Eye (tissue), 1 donor: ENCODE measurements around the gene NHS.

ENCODE experiments used
- DNase-seq: peaks from one replicate; pipeline ENCODE4 v3.0.0-alpha.2; 2015

Gene NHS

DNA sequence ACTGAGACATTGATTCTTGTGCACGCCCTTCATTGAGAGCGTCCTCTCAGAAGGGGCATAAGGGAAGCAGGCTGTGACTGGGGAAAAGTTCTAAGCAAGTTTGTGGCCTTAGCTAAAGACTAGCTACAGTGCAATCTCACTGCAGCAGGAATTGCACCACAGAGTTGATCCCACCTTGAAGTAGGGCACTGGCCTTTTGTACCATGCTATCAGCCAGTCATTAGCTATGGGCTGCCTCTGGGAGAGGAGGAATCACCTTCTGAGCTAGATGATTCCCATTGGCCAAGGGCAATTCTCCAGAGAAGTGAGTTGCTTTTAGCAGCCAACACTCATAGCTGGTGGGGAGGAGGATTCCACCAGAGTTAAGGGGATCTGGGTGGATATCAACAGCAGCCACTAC is 219.7 kb downstream of the NHS start:
- DNase-seq = no peak

DNA sequence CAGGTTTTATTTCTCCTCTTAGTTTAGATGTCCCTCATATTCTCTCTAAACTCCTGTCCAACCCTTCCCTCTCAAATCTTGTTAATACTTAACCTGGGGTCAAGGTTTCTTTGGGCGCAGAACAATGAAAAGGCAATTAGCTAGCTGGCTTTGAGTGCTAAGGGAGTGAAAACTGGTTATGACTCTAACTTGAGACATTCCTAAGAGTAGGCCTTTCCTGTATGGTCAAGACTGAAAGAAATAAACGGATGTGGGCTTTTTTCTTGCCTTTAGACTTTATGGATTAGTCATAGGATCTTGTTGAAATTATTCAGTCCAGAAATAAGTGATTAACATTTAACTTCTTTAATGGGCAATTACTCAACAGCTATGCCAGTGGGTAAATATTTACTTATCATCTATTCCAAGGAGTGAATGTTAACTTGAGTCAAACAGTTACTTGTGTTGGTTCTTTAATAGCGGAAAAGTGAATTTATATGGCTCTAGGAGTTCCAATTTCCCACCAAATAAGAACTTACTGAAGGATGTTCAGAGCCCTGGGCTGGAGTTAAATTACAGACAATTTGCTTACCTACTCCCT is 220.5 kb downstream of the NHS start:
- no peak for DNase-seq

DNA sequence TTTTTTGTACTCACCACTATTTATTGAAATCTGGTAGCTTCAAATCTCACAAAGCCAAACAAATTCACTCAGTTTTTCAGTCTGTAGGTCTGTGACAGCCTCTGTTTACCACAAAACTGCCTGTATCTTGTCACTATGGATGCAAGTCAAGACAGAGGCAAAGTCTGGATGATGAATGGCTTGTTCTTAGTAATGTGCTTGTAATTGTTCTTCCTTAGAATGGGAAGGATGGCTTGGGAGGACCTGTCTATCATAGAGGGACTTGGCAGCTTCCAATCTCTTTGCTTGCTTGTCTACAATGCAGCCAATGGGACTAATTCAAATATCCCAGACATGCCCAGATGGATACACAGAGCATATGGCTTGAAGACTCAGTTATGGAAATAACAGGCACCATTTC is 221.1 kb downstream of the NHS start:
- no peak for DNase-seq

DNA sequence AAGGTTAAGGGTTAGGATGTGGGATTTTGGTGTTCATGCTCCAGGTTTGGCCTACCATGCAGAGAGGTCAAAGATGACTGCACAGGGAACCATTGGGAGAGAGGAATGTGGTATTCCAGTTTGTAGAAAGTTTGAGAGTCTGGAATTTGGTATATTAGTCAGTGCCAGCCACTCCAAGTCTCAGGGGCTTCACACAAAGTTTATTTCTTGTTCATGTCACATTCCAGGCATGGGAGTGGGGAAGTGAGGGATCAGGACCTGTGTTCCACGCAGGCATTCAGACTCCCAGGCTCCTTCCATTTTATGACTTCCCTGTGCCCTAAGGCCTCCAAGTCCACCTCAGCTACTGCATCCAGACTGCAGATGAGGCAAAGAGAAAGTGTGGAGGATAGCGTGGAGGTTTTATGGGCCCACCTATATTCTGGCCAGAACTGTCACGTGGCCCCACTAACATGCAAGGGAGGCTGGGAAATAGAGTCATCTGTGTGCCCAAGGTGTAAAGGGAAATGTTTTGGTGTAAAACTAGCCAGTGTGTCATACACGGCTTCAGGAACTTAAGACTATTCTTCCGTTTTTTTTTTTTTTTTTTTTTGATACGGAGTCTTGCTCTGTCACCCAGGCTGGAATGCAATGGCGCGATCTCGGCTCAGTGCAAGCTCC is 221.7 kb downstream of the NHS start:
- no peak for DNase-seq

DNA sequence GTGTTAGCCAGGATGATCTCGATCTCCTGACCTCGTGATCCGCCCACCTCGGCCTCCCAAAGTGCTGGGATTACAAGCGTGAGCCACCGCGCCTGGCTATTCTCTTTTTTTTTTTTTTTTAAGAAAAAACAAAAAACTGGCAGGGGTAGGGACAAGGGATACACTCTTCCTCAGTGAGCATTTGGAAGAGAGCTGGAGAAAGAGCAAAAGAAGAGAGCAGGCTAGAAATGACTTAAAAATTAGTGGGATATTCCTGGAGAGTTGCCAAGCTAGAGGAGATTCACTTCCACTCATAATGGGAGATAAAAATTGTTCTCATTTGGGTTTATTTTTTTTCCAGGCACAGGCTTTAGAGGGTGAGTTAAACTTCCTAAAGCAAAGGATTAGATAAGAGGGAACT is 222.3 kb downstream of the NHS start:
- DNase-seq = no peak

DNA sequence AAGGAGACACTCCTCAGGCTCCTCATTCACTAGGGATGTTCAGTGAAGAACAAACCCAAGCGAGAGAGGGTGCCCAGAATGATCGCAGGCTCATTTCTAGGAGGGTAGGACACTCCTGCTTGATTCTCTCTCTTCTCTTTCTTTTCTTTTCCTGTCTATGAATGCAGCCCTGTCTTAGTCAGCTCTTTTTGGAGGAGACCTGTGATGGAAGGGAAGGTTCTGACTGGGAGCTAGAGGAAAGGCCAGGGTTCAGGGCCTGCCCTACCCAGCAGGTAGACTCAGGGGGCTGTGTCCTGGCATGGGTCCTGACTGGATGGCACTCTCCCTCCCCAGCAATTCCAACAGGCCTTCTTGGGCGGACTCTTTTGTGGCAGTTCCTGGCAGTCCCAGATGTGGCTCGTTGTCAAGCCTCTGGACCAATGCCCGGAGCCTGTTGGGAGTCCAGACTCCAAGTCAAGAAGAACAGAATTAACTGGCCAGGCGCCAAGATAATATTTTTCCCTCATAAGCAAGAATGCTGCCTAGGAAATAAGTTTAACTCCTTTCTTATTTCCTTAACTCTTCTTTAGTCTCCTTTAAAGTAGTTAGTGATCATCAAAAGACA is 222.9 kb downstream of the NHS start:
- no peak for DNase-seq

DNA sequence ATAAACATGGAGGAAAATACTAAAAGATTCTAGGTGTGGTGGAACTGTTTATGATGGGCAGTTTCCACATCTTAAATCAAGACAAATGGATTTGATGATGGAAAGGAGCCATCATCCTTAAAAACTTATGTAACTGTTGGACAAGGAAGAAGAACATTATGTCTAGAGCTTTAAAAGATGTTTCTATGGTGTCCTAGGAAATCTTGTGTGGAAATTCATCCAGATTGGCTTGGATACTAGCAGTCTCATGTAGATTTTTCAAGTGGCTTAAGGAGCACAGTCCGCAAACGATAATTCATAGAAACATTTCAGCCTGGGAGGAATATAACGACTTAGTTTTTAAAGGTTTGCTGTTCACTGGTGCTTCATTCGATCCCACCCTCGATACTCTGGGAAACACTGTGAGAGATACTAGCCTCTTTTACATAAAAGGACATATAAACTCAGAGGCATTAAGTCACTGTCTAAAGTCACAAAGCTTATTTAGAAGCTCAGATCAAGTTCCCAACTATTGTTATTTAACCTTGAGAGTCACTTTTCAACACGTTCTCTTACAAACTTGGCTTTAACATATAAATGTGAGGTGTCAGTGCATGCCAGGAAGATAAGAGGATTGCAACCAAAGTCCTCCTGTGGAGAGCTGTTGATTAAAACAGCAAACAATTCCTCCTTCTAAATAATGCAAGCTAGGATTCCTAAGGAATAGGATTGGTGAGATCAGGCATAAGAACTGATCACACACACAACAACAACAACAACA is 226.6 kb downstream of the NHS start:
- no peak for DNase-seq

DNA sequence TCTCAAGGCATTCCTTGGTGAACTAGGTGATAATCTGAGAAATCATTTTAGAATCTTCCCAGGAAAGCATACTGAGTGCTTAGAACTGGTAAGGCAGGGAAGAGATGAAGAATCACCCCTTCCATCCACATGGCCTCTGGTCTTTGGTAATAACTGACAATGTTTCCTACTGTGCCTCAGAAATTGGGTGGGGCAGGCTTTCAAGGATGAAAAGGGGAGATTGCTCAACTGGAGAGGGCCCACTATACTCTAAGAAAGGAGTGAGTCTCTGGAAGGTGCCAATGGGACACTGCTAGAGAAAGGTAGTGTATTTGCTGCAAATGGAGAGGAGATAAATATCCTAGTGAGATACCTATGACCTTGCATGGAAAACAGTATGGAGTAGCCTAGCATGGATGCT is 227.2 kb downstream of the NHS start:
- DNase-seq = no peak

DNA sequence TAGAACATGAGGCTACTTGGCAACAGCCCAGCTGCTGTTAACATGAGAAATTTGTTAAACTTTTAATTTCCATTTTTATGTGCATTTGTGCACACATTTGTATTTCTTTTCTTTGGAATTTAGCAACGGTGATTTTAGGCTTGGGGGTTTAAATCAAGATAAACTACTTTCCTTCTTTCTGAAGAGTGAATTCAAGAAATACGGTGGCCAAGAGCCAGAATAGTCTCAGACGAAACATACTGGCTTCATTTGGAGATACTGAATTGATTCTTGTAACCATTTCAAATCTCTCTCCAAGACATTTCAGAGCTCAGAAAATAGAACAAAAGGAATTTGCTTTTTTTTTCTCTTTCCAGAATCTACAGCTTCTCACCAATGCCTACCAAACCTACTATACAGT is 228.2 kb downstream of the NHS start:
- DNase-seq = no peak

DNA sequence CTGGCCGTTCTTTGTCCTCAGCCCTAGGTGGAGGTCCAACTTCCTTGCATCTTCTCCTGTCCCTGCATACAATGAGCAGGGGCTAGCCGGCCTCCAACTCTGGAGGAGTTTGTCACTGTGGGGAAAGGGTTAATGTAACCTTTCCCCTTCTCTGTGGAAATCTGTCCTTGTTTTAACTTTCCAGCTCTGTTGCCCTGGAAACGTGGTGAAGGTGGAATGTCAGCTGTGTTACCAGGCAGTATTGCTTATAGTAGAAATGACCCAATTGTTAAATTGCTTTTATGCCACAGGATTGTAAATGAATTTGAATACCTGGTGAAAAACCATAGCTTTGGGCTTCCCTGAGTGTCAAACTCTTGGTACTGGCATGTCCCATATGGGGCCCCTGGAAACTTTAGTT is 230.7 kb downstream of the NHS start:
- DNase-seq = no peak

DNA sequence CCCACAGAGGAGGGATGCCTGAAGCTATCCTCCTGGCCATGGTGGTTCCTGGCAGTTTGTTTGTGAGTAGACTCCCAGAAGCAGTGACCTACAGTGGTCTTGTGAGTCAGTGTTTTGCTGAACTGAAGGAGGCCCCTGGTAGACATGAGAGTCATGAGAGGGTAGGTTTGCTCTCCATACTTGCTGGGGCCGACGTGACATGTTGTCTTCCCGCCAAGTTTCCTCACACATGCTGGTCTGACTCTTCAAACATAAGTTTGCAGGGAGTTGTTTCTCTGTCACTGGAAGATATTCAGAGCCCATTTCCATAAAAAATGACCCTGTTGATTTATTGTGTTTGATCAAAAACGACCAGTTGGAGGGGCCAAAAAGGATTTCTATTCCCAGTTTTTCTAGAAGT is 231.2 kb downstream of the NHS start:
- DNase-seq = no peak

DNA sequence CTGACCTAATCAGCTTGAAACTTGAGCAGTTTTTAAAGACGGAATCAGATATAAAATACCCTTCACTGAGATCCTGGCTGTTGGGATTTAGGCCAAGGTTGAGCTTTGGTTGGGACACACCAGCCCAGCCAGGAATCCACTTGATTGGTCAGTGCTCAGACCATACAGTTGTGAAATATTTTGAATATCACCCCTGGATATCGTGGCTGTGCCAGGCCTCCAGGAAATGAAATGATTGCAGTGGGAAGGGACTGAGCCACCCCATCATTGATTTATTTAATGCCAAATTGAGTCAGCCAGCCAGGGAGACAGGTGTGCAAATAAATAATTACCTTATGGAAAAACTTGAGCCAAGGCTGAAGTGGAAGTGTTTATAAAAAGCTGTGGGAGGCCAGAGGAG is 233.9 kb downstream of the NHS start:
- no peak for DNase-seq

DNA sequence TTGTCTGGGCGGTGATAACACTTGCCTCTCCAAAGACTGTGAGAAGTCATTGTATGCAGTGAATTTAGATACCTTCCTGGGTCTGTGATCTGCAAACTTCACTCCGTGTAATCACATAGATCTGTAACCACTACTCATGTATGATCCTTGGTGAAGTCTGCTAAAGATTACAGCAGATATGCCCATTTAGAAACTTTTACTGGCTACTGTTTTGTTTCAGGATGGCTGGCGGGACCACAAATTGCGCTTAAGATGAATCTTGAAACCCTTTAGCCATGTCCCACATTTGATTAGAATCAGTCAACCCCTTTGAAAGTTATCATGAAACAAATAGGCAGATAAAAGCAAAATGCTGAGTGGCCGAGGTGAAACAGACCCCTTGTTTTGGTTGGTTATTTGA is 235.8 kb downstream of the NHS start:
- DNase-seq = no peak

DNA sequence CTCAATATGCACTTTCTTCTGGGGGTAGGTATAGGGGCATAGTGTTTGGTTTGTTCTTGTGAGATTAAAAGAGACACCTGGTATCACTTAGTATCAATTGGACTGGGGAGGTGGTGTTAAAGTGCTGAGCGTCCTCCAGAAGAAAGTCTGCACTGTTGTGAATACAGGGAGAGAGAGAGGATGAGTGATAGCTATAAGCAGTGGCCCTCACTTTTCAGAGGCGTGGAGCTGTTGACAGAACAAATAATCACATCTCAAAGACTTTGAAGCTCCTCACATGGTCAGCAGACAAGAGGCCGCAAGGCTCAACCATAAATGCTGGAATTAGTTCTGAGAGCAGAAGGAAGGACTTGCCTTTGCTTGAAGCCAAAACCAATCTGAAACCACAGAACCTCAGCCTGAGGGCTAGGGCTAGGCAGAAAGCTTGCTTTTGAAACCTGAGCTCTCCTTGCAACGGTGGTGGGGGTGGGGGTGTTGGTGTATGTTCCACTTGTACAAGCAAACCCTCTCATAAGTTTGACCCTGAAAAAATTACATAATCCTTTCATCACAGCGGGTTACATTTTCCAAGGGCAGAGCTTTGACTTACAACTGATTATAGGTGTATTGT is 239.1 kb downstream of the NHS start:
- DNase-seq = no peak

DNA sequence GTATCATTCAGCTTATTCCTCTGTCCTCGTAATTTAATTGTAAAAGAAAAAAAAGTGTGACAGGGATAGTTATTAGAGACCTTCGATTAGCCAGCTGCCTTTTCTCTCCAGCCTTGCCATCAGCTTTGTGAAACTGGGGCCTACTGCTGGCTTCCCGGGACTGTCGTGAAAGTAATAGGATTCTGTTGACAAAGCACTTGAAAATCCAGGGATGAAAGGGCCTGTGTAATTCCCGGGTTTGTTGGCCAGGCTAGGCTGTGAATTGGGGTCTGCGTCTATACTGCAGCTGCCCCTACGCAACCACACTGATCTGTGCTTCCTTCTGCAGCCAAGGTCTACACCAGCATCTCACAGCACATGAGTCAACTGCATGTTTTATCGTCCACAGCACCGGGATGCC is 241.9 kb downstream of the NHS start:
- DNase-seq = peak; percentile 31

DNA sequence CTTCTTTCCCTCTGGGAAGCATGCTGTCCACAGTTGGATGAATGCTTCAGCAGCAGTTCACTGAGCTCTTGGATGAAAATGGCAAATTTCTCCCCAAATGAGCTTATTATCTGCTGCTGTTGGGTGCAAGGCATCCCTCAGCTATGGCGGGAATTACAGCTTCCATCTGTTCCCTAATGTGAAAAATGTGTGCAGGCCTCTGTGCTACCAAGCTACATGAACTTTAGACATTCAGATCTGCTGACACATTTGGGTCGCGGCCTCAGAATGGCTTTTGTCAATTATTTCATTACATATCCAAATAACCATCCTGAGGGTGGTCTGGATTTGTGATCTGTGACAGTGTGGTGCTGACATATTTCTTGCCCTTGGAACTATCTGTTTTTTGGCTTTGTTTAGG is 242.8 kb downstream of the NHS start:
- DNase-seq = peak; percentile 80

DNA sequence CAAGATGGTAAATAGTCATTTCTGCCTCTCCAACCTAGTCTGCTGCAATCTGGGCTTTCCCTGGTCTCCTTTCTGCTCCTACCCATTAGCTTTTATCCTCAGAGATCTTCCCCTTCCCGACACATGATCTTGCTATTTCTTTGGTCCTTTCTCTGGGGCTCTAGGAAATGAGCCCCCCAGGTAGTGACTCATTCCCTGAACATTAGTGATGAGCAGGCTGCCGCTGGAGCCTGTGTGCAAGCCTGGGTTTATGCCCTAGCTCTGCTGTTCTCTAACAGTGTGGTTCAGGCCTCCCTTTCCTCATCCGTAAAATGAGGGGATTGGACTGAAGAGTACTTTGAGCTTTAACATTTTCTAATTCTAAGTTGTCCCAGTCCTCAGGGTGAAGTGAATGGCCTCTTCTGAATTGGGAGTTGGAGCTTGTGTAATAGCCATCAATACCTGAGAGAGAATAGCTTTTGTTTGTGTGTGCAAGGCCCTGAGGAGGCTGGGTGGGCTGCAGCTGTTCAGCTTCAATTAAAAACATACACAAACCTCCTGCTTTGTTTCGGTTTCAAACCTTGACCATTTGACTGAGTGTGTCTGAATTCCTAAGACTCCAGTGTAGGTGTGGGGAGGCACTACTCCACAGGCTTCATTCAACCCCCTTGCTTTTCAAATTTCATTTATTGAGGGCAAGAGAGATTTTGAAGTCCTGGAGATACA is 246.7 kb downstream of the NHS start:
- no peak for DNase-seq

DNA sequence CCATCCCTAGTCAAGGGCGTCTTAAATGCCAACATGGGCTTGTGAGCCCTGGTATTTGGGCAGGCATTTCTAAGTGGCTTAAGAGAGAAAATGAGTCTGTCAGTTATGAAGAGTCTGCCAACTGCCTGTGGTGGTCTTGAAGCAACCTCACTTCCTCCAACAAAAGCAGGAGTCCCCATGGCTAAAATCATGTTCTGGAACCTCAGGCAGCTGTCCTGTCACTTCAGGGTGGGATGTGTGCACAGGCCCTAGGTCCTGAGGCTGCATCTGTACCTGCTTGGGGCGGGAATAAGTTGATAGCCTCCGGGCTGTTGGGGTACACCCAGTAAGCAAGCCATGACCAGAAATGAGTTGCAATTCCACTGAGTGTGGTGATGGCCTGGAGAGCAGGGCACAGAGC is 247.3 kb downstream of the NHS start:
- DNase-seq = no peak

DNA sequence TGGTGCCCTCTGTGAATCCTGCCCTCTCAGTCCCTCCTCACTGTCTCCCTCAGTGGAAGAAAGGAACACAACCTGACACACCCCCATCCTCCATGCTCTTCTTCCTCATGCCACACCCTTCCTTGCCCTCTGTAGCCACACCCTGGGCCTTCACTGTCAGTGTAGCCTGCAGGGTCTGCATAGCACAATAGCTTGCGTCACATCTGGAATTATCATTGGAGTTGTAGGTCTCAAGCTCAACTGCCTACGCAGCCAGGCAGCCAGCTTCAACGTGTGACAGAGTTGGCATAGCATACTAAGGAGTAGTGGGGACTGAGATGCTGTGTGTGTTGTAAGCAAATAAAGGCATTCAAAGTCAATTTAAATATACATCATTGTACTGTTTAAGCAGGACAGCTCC is 248.8 kb downstream of the NHS start:
- no peak for DNase-seq

DNA sequence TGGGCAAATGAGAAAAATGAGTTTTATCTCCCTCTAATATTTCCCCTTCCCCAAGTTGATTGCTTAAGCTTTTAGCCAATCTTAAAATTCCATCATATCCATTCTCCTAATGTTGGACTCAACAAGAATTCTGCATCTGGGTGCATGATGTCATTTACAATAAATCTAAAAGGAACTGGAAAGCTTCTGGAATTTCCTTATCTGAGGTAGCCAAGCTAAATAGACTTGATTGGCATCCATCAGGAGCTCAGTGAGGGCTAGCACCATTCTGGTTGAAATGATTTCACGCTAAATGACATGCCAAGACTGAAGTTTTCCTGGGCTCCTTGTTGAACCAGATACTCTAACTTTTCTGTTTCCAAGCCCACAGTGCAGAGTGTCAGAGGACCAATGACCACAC is 252.0 kb downstream of the NHS start:
- no peak for DNase-seq

DNA sequence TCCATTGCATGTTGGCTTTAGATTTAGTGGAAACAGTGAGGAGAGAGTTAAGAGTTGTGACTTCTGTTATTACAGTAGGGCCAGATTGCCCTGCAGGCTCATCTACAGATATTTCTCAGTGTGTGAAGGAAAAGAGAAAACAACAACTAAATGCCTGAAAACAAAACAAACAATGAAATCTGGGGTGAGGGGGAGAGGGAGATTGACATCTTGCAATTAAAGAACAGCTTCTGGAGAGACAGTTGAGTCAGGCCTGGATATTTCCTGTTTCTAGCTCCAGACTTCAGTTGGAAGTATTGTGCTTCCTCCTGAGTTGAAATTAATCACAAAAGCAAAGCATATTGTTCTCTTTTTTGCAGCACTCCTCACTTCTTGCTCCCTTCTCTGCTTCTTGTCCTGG is 254.0 kb downstream of the NHS start:
- DNase-seq = no peak

DNA sequence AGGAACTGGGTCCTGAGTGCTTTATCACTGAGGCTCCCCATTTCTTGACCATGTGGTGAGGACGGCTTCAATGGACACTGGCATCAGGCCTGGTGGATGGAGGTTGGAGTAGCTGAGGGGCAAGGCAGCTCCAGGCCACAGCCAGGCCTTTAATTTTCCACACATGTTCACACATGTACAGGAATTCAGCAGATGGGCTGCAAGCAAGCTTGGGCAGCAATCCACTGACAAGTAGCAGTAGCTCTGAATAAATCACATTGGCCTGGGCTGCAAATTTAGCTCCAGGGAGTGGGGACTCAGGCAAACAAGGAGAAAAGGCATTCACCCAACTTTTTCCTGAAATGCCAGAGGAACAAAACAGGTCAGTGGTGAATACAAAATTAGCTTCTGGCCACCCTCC is 254.5 kb downstream of the NHS start:
- DNase-seq = no peak

DNA sequence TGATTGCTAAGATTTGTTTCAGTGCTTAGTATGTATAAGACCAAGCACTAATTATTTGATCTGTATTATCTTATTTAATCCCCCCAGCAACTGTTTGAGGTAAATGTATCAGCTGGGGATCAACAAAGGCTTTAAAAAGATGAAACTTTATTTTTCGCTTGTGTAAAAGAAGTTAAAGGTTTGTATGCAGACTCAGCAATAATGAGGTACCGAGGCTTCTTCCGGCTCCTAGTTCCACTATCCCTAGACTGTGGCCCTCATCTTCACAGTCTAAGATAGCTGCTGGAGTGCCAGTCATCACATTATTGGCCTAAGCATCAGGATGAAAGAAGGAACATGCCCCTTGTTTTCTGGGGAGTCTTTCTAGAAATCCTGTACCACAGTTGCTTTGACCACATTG is 256.6 kb downstream of the NHS start:
- no peak for DNase-seq
